Measurements from ENCODE around the gene HTR4.

DNA sequence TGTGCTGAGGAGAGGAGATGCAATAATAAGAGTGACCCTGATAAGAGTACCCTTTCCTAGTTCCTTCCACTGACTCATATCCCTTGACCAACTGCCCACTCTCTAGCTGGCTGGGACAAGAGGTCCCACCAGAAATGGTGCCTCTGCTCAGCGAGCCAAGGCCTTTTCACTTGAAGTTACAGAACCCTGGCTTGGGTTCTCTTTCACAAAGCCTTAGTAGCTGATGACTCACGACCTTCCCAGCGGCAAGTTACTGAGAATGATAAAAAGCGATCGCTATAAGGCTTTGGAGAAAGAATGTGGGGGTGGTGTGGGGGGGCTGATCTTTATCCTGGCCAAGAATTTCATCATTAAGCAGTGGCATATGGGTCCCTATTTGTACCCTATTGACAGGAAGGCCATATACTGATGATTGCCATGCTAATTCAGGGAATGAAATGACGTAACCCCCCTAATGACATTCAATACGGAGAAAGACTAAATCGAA is 180.3 kb downstream of the HTR4 start:
- no peak for TF ChIP-seq EZH2 (IDR thresholded peaks at IDR 0.05; ENCODE audit: borderline replicate concordance, insufficient read depth, low read length, poor library complexity, severe bottlenecking)
- no peak for TF ChIP-seq POLR2AphosphoS5 (IDR thresholded peaks at IDR 0.05)
- TF ChIP-seq, protein P1, sequence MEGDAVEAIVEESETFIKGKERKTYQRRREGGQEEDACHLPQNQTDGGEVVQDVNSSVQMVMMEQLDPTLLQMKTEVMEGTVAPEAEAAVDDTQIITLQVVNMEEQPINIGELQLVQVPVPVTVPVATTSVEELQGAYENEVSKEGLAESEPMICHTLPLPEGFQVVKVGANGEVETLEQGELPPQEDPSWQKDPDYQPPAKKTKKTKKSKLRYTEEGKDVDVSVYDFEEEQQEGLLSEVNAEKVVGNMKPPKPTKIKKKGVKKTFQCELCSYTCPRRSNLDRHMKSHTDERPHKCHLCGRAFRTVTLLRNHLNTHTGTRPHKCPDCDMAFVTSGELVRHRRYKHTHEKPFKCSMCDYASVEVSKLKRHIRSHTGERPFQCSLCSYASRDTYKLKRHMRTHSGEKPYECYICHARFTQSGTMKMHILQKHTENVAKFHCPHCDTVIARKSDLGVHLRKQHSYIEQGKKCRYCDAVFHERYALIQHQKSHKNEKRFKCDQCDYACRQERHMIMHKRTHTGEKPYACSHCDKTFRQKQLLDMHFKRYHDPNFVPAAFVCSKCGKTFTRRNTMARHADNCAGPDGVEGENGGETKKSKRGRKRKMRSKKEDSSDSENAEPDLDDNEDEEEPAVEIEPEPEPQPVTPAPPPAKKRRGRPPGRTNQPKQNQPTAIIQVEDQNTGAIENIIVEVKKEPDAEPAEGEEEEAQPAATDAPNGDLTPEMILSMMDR (IDR thresholded peaks at IDR 0.05; ENCODE audit: poor library complexity, severe bottlenecking) = no peak
- TF ChIP-seq, protein P2, sequence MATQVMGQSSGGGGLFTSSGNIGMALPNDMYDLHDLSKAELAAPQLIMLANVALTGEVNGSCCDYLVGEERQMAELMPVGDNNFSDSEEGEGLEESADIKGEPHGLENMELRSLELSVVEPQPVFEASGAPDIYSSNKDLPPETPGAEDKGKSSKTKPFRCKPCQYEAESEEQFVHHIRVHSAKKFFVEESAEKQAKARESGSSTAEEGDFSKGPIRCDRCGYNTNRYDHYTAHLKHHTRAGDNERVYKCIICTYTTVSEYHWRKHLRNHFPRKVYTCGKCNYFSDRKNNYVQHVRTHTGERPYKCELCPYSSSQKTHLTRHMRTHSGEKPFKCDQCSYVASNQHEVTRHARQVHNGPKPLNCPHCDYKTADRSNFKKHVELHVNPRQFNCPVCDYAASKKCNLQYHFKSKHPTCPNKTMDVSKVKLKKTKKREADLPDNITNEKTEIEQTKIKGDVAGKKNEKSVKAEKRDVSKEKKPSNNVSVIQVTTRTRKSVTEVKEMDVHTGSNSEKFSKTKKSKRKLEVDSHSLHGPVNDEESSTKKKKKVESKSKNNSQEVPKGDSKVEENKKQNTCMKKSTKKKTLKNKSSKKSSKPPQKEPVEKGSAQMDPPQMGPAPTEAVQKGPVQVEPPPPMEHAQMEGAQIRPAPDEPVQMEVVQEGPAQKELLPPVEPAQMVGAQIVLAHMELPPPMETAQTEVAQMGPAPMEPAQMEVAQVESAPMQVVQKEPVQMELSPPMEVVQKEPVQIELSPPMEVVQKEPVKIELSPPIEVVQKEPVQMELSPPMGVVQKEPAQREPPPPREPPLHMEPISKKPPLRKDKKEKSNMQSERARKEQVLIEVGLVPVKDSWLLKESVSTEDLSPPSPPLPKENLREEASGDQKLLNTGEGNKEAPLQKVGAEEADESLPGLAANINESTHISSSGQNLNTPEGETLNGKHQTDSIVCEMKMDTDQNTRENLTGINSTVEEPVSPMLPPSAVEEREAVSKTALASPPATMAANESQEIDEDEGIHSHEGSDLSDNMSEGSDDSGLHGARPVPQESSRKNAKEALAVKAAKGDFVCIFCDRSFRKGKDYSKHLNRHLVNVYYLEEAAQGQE (IDR thresholded peaks at IDR 0.05; ENCODE audit: borderline replicate concordance) = no peak
- TF ChIP-seq SMC3 (conservative IDR thresholded peaks at IDR 0.05; ENCODE audit: poor library complexity) = no peak
- no peak for TF ChIP-seq MXI1 (conservative IDR thresholded peaks at IDR 0.05; ENCODE audit: poor library complexity, severe bottlenecking)
- TF ChIP-seq EP300 (conservative IDR thresholded peaks at IDR 0.05; ENCODE audit: poor library complexity, severe bottlenecking) = no peak

Data from neural cell (in vitro differentiated cells).